H9 (cell line): ENCODE data around the gene HPCAL1. TPM values are rescaled to one million over a fixed set of nuclear protein-coding genes. Genes with fewer than 3 reads are reported as not detected.

ENCODE experiments used
- DNase-seq: peaks from one replicate; pipeline ENCODE4 v3.0.0-alpha.2; 2017
- H2AFZ ChIP-seq: one replicate; pipeline ENCODE4 v1.6.1; 2013; ENCODE audit warnings: mild to moderate bottlenecking, low read length, control low read depth, moderate library complexity
- H2AK5ac ChIP-seq: 2 replicates; pipeline ENCODE4 v1.6.1; 2013; ENCODE audit warnings: low read length, control low read depth, mixed read lengths; ENCODE audit not compliant: insufficient read length
- H2BK120ac ChIP-seq: one replicate; pipeline ENCODE4 v1.6.1; 2013; ENCODE audit warnings: low read depth, mild to moderate bottlenecking, low read length, control low read depth, inconsistent platforms; ENCODE audit not compliant: poor library complexity, severe bottlenecking
- H2BK12ac ChIP-seq: 2 replicates; pipeline ENCODE4 v1.6.1; 2013; ENCODE audit warnings: low read length, control low read depth, mixed read lengths, low read depth; ENCODE audit not compliant: insufficient read length
- H2BK15ac ChIP-seq: 2 replicates; pipeline ENCODE4 v1.6.1; 2013; ENCODE audit warnings: low read depth, low read length, control low read depth
- H2BK20ac ChIP-seq: one replicate; pipeline ENCODE4 v1.6.1; 2013; ENCODE audit warnings: low read depth, mild to moderate bottlenecking, low read length, control low read depth, inconsistent platforms; ENCODE audit not compliant: poor library complexity, severe bottlenecking
- H2BK5ac ChIP-seq: 2 replicates; pipeline ENCODE4 v1.6.1; 2013; ENCODE audit warnings: low read length, control low read depth, mixed read lengths; ENCODE audit not compliant: insufficient read length
- H3K14ac ChIP-seq: 2 replicates; pipeline ENCODE4 v1.6.1; 2013; ENCODE audit warnings: low read length, control low read depth; ENCODE audit not compliant: insufficient read depth
- H3K18ac ChIP-seq: 2 replicates; pipeline ENCODE4 v1.6.1; 2013; ENCODE audit warnings: low read depth, mild to moderate bottlenecking, mixed read lengths, low read length, control low read depth; ENCODE audit not compliant: insufficient read length
- H3K23ac ChIP-seq: 2 replicates; pipeline ENCODE4 v1.6.1; 2013; ENCODE audit warnings: low read length, control low read depth, mixed read lengths, low read depth; ENCODE audit not compliant: insufficient read length
- H3K23me2 ChIP-seq: 2 replicates; pipeline ENCODE4 v1.6.1; 2013; ENCODE audit warnings: low read depth, mild to moderate bottlenecking, mixed read lengths, low read length, control low read depth; ENCODE audit not compliant: insufficient read length, poor library complexity, severe bottlenecking
- H3K27ac ChIP-seq: 2 replicates; pipeline ENCODE4 v1.5.1; 2013; ENCODE audit warnings: low read length, control low read depth, mixed read lengths, low read depth; ENCODE audit not compliant: insufficient read length
- H3K27me3 ChIP-seq: 2 replicates; pipeline ENCODE4 v1.6.1; 2013; ENCODE audit warnings: low read length, control low read depth, inconsistent platforms; ENCODE audit not compliant: insufficient read depth
- H3K4ac ChIP-seq: 2 replicates; pipeline ENCODE4 v1.6.1; 2013; ENCODE audit warnings: low read depth, mild to moderate bottlenecking, control low read depth, inconsistent platforms, low read length, moderate library complexity
- H3K4me1 ChIP-seq: 2 replicates; pipeline ENCODE4 v1.6.1; 2013; ENCODE audit warnings: low read length, control low read depth, inconsistent platforms; ENCODE audit not compliant: insufficient read depth
- H3K4me2 ChIP-seq: 2 replicates; pipeline ENCODE4 v1.6.1; 2013; ENCODE audit warnings: low read length, control low read depth, mixed read lengths; ENCODE audit not compliant: insufficient read length, insufficient read depth
- H3K56ac ChIP-seq: 2 replicates; pipeline ENCODE4 v1.6.1; 2013; ENCODE audit warnings: low read depth, mild to moderate bottlenecking, mixed read lengths, low read length, control low read depth; ENCODE audit not compliant: insufficient read length
- H3K79me1 ChIP-seq: 2 replicates; pipeline ENCODE4 v1.6.1; 2013; ENCODE audit warnings: low read depth, mild to moderate bottlenecking, moderate library complexity, low read length, control low read depth, inconsistent platforms; ENCODE audit not compliant: insufficient read depth, poor library complexity, severe bottlenecking
- H3K79me2 ChIP-seq: 2 replicates; pipeline ENCODE4 v1.6.1; 2013; ENCODE audit warnings: low read length, control low read depth, inconsistent platforms; ENCODE audit not compliant: insufficient read depth
- H3K9ac ChIP-seq: 2 replicates; pipeline ENCODE4 v1.6.1; 2013; ENCODE audit warnings: low read length, control low read depth, mixed read lengths; ENCODE audit not compliant: insufficient read length; ENCODE audit errors: extremely low read depth
- H3K9me3 ChIP-seq: one replicate; pipeline ENCODE4 v1.6.1; 2013; ENCODE audit warnings: low read depth, low read length, inconsistent platforms; ENCODE audit not compliant: control insufficient read depth
- H3T11ph ChIP-seq: one replicate; pipeline ENCODE4 v1.6.1; 2013; ENCODE audit warnings: mild to moderate bottlenecking, low read length, control low read depth, inconsistent platforms
- H4K20me1 ChIP-seq: one replicate; pipeline ENCODE4 v1.6.1; 2013; ENCODE audit not compliant: control insufficient read depth, insufficient read length, insufficient read depth
- H4K5ac ChIP-seq: 2 replicates; pipeline ENCODE4 v1.6.1; 2013; ENCODE audit warnings: low read depth, mild to moderate bottlenecking, mixed read lengths, low read length, control low read depth; ENCODE audit not compliant: insufficient read length
- H4K8ac ChIP-seq: replicated peaks from 2 replicates; pipeline ENCODE4 v1.6.1; 2013; ENCODE audit warnings: low read length, control low read depth, mixed read lengths, low read depth; ENCODE audit not compliant: insufficient read length
- H4K91ac ChIP-seq: 2 replicates; pipeline ENCODE4 v1.6.1; 2013; ENCODE audit warnings: low read depth, mild to moderate bottlenecking, moderate library complexity, mixed read lengths, low read length, control low read depth; ENCODE audit not compliant: insufficient read length
- H3K27ac Mint-ChIP-seq, 3 experiments: 2 replicates in 2 of 3; 3 replicates in 1 of 3; pipeline ENCODE4 v1.8.0; 2020 to 2021; ENCODE audit warnings: mixed read lengths in 3 of 3, mild to moderate bottlenecking in 1 of 3, moderate library complexity in 1 of 3
- H3K27me3 Mint-ChIP-seq: 2 replicates; pipeline ENCODE4 v1.8.0; 2021; ENCODE audit warnings: low read depth, mild to moderate bottlenecking, moderate library complexity, mixed read lengths
- H3K36me3 Mint-ChIP-seq, 3 experiments: 2 replicates in 2 of 3; 3 replicates in 1 of 3; pipeline ENCODE4 v1.8.0; 2020 to 2021; ENCODE audit warnings: low read depth in 3 of 3, mixed read lengths in 3 of 3; ENCODE audit not compliant: insufficient read depth in 1 of 3
- H3K4me1 Mint-ChIP-seq, 2 experiments: 2 replicates each; pipeline ENCODE4 v1.8.0; 2020; ENCODE audit warnings: mixed read lengths in 2 of 2
- H3K4me3 Mint-ChIP-seq, 2 experiments: 2 replicates in 1 of 2; 3 replicates in 1 of 2; pipeline ENCODE4 v1.8.0; 2020 to 2021; ENCODE audit warnings: mild to moderate bottlenecking in 2 of 2, mixed read lengths in 2 of 2, moderate library complexity in 1 of 2
- H3K9me3 Mint-ChIP-seq, 2 experiments: 2 replicates in 1 of 2; 3 replicates in 1 of 2; pipeline ENCODE4 v1.8.0; 2020; ENCODE audit warnings: mild to moderate bottlenecking in 2 of 2, mixed read lengths in 2 of 2, moderate library complexity in 1 of 2
- CTCF ChIP-seq: fragments of 200-600 bp; sonication (generic); conservative IDR thresholded peaks from 3 replicates; pipeline ENCODE4 v1.8.0; 2021; ENCODE audit warnings: antibody characterized with exemption, mild to moderate bottlenecking
- WGBS: extraction: QIAGEN DNeasy Blood & Tissue Kit; methylation state at CpG from one replicate; pipeline ENCODE4 v1.1.7; 2013; ENCODE audit warnings: missing lambda C conversion rate, low lambda C conversion rate, mixed read lengths; ENCODE audit not compliant: insufficient read length; ENCODE audit errors: extremely low coverage; 5-methylcytosine and 5-hydroxymethylcytosine counted together
- total RNA-seq: library from RNA; stranded (reverse); gene quantifications from 2 replicates; pipeline ENCODE4 v1.2.1, GENCODE V29; 2021

Gene HPCAL1
- total RNA-seq, 1 experiment from 2014 or later: 4.7 TPM

- no peaks in the 10 kb centered on the region for H3K79me2 ChIP-seq
- no peak overlapping the region for H3K27ac ChIP-seq
- no peak overlapping the region for H4K5ac ChIP-seq
- no peak for DNase-seq
- H3K14ac ChIP-seq: no peak overlapping the region
- H2BK12ac ChIP-seq: no peak overlapping the region
- H2BK20ac ChIP-seq: no peak overlapping the region
- H3K4me1 ChIP-seq: no peaks in the 10 kb centered on the region
- H3K4me2 ChIP-seq: no peak overlapping the region
- H3K18ac ChIP-seq: no peak overlapping the region
- Mint-ChIP-seq H3K9me3 (no peaks in the 10 kb centered on the region), H3K36me3 (no peaks in the 10 kb centered on the region), H3K27ac (no peak overlapping the region), H3K4me1 (peaks cover 11 to 15% of the 10 kb centered on the region in 2 experiments), H3K27me3 (peaks cover 11% of the 10 kb centered on the region), H3K4me3 (no peak overlapping the region)
- H3T11ph ChIP-seq: no peak overlapping the region
- H3K23me2 ChIP-seq: no peaks in the 10 kb centered on the region
- no peak overlapping the region for H2BK120ac ChIP-seq
- H3K27me3 ChIP-seq: no peaks in the 10 kb centered on the region
- H3K56ac ChIP-seq: no peak overlapping the region
- TF ChIP-seq CTCF: no peak
- no peaks in the 10 kb centered on the region for H3K79me1 ChIP-seq
- H3K9ac ChIP-seq: no peak overlapping the region
- H2BK15ac ChIP-seq: no peak overlapping the region
- H4K20me1 ChIP-seq: no peaks in the 10 kb centered on the region
- no peak overlapping the region for H4K8ac ChIP-seq
- no peak overlapping the region for H2BK5ac ChIP-seq
- no peak overlapping the region for H2AFZ ChIP-seq
- no peak overlapping the region for H4K91ac ChIP-seq
- no peak overlapping the region for H2AK5ac ChIP-seq
- H3K9me3 ChIP-seq: no peaks in the 10 kb centered on the region
- no peak overlapping the region for H3K4ac ChIP-seq
- WGBS: no CpG with 5 or more reads among the region's 6 CpGs
- no peak overlapping the region for H3K23ac ChIP-seq
Measured at GRCh38 chr2:10282611-10283105, 20.0 kb upstream of the HPCAL1 start.
